RCC 7860 (cell line): ENCODE data around the gene SLF1.
"Not testable (repeated sequence)": the region's sequence is repeated elsewhere in the genome, so short reads cannot be mapped to it uniquely, and the experiment has no call there.

Source experiments
- DNase-seq: peaks from one replicate; pipeline ENCODE4 v3.0.0-alpha.2; 2015; ENCODE audit warnings: low spot score
- FAIRE-seq: peaks from 2 replicates; lab custom pipeline; 2012; peaks lifted over from hg19 to GRCh38; lab: Jason Lieb, UNC

SLF1 gene

GRCh38 chr5:94618493-94619328, at the start of gene SLF1, which contains the start of gene KIAA0825:
SLF1 (plus strand) TSS chr5:94618669; CDS start chr5:94628811, 10,142 bp downstream.
KIAA0825 (minus strand) TSS chr5:94618604; CDS start chr5:94537126, 81,478 bp downstream.
- peak; percentile 60 for DNase-seq
- no peak for FAIRE-seq

- FAIRE-seq (no peak), DNase-seq (no peak)
Observed at GRCh38 chr5:94571415-94571814, 47.1 kb upstream of the SLF1 start.

GRCh38 chr5:94573349-94573748, 45.1 kb upstream of the SLF1 start:
- not testable (repeated sequence) for FAIRE-seq, DNase-seq

DNA sequence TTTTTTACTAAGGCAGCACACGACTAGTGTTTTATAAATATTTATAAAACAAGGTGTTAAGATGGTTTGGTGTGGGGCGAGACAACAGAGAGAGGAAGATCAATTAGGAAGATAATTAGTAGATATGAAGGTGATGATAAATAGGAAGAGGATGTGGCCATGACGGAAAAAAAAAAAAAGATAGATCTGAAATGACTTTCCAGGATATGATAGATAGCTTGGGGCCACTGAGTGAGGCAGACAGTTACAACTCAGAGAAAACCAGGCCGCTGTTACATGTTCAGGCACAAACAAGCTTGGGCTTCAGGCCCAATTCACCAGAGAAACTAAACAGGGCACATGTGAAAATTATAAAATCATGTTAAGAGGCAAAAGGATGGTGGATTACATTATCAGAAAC, 43.3 kb upstream of the SLF1 start:
- no peak for FAIRE-seq

DNA sequence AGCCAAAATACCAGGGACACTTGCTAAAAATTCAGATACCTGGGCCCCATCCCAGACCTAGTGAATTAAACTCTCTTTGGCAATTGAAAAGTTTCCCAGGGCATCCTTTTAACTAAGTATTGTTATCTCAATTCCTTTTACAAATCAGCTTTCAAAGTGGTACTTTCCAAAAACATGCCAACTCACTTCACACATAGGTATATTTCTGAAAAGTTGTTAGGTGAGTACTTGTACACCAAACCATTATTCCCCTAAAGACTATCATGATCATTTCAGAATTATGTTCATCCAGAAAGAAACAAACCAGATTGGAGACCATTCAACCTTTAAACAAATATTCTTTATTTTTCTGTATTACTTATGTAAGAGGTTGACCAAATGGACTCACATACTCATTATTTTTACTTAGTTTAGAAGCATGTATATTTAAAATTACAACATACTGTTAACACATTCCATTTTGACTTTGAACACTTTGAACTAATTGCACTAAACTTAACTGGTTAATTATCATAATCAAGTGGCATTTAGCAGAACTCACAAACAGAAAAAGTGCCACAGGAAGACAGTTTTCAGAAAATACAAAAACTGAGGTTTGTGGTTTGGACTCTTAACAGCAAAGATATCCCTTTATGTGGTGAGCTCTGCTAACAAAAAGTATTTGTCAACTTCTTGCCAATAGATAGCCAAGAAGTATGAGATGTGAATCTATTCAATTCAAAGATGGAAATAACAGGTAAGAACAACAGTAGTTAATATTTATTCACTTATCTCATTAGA, 40.8 kb upstream of the SLF1 start:
- FAIRE-seq (no peak), DNase-seq (no peak)

More for the DNA sequence above, 43.3 kb upstream of the SLF1 start:
- DNase-seq = no peak

- DNase-seq (no peak), FAIRE-seq (no peak)
Observed at GRCh38 chr5:94595281-94595840, 23.1 kb upstream of the SLF1 start.

DNA sequence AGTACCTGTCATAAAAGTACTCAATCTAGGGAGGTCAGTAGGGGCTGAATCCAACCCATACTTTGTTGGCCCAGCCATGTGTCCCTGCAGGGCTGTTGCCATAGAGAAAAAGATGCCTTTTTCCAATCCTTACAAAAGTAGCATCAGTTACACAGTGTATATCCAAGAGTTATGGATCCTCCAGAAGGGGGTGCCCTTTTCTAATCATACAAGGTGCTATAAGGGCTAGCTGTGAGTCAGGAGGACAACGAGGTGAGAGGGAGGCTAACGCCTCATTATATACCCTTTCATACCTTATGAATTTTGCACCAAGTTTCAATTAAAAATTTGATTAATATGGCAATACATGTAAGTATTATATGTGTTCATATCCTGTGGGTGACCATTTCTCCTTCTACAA, 4.9 kb upstream of the SLF1 start:
- DNase-seq (no peak), FAIRE-seq (no peak)

GRCh38 chr5:94614156-94614805, 4.2 kb upstream of the SLF1 start:
- FAIRE-seq (no peak), DNase-seq (no peak)

- DNase-seq = no peak
- no peak for FAIRE-seq
Observed at GRCh38 chr5:94615862-94616261, 2.6 kb upstream of the SLF1 start.

GRCh38 chr5:94618029-94618492, 408 bp upstream of the SLF1 start:
- peak; percentile 29 for DNase-seq
- no peak for FAIRE-seq

GRCh38 chr5:94620256-94620655, 1.8 kb downstream of the SLF1 start:
- no peak for FAIRE-seq
- DNase-seq = no peak

DNA sequence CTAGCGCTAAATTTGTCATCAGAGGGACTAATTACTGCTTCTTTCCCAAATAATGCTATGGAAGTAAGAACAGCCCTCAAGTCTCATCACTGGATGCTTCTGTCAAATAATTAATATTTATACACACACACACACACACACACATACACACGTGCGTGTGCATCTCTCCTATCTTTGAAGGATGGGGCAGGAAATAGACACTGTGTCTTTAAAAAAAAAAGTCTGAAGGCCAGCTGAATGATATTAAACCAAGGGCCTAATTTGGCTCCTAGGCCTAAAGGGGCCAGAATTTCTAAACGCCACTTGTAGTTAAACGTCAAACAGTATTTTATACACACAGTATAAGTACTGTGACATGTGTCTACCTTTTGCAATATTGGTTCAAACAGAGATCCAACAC, 3.3 kb downstream of the SLF1 start:
- FAIRE-seq (no peak), DNase-seq (no peak)

- no peak for FAIRE-seq
- DNase-seq = no peak
Observed at GRCh38 chr5:94623011-94623410, 4.5 kb downstream of the SLF1 start.

DNA sequence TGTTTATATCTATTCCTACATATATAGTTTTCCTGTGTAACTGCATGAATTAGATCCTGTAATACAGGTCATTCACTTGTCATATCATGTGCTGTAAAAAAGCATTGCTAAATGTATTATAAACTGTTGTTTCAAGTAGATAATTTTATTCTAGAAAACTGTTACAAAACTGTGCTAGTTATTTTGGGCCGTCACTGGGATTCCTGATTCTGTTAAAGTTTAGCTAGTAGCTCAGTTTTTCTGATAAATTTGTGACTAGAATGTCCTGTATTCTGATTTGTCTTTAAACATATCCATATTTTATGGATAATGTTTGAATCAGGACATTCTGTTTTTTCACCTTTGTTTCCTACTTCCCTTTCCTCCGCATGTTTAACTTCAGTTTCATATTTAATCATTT, 5.4 kb downstream of the SLF1 start:
- FAIRE-seq = no peak
- DNase-seq = no peak

- DNase-seq (no peak), FAIRE-seq (no peak)
Observed at GRCh38 chr5:94627191-94627590, 8.7 kb downstream of the SLF1 start.

DNA sequence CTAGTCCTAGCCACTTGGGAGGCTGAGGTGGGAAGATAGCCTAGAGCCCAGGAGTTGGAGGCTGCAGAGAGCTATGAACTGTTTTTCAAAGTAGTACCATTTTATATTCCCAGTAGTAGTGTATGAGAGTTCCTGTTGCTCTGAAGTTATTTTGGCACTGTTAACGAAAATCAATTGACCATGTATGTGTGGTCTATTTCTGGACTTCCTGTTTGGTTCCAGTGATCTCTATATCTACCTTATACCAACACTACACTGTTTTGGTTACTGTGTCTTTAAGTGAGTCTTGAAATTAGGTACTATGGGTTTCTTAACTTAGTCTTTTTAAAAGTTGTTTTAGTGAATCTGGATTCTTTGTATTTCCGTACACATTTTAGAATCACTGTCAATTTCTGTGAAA, 13.6 kb downstream of the SLF1 start:
- DNase-seq (no peak), FAIRE-seq (no peak)

- FAIRE-seq (no peak), DNase-seq (no peak)
Observed at GRCh38 chr5:94640176-94640575, 21.7 kb downstream of the SLF1 start.

- no peak for FAIRE-seq
- no peak for DNase-seq
Observed at GRCh38 chr5:94645053-94645452, 26.6 kb downstream of the SLF1 start.

DNA sequence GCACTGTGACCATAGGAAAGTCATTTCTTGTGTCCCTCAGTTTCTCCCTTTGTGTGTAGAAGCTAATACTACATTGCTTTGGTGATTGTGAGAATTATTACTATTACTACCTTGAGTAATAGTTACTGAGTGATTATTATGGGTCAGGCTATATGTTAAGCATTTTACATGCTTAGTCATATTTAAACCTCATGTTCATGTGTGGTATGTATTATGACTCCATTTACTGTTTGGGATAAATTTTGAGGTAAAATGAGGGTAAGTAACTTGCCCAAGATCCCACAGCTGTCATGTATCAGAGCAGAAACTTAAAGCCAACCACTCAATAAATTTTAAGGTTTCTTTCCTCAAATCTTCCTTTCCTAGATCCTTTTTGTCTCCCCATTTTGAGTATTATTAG, 28.3 kb downstream of the SLF1 start:
- FAIRE-seq = no peak

GRCh38 chr5:94649874-94650273, 31.4 kb downstream of the SLF1 start:
- FAIRE-seq = no peak
- no peak for DNase-seq

More for the DNA sequence above, 28.3 kb downstream of the SLF1 start:
- DNase-seq = no peak

DNA sequence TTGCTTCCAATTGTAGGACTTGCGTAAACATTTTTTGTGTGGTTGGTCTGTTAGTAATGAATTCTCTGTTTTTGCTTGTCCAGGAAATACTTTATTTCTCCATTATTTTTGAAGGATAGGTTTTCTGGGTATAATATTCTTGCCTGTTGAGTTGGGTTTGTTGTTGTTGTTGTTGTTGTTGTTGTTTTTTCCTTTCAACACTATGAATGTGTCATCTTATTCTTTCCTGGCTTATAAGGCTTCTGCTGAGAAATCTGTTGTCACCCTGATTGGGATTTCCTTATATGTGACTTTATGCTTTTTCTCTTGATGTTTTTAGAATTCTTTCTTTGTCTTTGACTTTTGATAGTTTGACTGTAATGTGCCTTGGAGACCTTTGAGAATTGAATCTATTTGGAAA, 39.8 kb downstream of the SLF1 start:
- DNase-seq (no peak), FAIRE-seq (no peak)
